Measurements from ENCODE around the gene ISCA2.

The ISCA2 gene

DNA sequence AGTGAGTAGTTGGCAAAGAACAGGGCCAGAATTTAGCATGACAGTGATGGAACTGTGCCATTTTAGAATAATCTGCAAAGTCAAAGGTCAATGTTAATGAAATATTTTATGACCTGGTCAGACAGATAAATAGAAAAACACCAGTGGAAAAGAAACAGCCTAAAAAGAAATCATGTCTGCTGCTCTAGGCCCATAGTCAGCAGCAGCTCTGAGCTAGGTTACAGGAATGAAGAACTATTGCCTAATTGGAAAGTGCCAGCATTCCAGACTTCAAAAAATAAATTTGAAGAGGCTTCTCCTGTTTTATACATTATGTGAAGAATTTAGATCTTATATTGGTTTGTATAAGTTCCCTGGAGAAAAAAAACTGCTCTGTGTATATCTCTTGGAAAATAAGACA is 10.2 kb upstream of the ISCA2 start:
- DNase-seq = no peak

DNA sequence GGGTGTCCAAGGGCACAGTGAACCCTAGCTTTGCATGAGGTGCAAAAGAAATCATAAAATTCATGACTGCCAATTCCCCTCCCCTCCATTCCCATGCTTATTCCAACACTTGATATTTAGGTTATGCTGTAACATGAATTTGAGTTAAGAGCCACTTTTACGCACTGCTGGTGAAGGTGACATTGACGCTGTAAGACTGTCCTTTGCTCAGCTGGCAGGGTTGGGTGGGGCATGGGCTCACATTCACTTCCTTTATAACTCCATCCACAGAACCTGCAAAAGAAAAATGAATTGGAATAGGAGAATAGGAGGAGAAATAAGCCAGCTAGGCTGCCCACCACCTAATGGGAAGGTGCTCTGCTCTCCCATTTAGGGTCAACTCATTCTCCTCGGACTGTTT is 7.4 kb upstream of the ISCA2 start:
- DNase-seq = no peak

GRCh38 chr14:74488786-74489397 is 4.7 kb upstream of the ISCA2 start:
- no peak for DNase-seq

- DNase-seq = no peak
Observed at GRCh38 chr14:74490486-74490885, 3.1 kb upstream of the ISCA2 start.

GRCh38 chr14:74491956-74492775 is 1.4 kb upstream of the ISCA2 start:
- DNase-seq = no peak

- no peak for DNase-seq
Observed at GRCh38 chr14:74492776-74493342, 706 bp upstream of the ISCA2 start, which contains the start of gene NPC2. Gene NPC2, minus strand, starts transcription at chr14:74493305. Its CDS starts 31 bp downstream, at chr14:74493274.

DNA sequence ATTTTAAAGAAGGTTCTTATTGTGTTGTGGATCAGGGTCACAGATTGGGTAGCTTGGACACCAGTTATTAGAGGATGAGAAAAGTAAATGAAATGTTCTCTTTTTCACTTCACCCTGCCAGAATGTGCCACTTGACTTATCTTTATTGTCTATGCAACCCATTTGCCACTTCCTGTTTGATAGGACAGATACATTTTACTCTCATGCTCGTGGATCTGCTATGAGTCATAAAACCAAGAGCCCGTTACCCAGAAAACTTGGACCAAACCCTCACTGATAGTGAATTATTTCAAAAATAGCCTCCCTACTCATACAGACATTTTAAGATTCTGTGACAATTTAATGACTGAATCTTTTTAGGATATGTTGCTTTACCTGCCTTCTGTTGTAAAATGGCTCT is 1.8 kb downstream of the ISCA2 start:
- DNase-seq = no peak

DNA sequence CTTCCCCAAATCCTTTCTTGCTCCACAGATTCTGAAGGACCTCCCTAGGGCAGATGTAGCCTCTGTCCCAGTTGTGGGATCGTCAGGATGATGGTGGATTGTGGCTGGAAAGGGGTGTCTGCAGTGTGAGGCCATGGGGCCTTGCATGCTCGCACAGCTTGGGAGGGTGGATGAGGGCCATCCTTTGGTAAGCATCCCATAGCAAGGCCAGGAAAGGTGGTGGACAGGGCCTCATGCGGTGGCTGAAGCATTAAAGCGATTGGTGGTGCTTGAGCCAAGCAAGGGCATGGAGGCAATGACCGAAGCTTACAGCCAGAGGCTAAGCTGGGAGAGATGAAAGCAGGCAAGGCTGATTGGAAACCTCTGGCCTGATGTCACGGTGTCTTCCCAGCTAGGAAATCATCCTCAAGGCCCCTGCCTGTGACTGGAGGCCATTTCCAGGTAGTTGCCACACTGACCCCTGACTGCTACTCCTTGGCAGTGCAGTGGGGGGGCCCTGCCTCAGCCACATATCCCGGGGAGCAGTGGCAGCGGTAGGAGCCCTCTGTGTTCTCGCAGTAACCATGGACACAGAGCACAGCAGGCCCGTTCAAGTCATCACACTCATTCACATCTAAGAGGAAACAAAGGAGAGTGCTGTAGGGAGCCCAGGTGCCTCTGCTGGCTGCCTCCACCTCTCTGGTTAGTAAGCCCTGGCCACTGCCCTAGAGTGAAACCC is 7.0 kb downstream of the ISCA2 start:
- DNase-seq = no peak

- DNase-seq = peak; percentile 77 to 81
Observed at GRCh38 chr14:74501135-74501614, 7.6 kb downstream of the ISCA2 start.

DNA sequence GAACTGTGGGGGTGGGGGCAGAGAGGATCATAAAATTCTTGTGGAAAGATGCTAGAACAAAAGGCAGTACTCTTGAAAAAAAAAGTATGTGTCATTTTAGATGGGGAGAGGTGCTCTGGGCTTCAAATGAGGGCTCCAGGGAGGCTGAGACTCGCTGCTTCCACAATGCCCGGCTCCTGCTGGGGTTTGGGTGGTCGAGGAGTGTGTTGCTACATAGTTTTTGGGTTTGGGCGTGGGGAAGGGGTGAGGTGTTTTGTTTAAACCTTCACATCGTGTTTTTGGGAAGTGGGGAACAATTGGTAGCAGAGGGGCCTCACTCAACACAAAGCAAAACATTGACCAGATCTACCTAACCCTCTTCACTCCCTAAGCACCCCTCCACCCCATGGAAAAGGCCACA is 8.1 kb downstream of the ISCA2 start:
- DNase-seq = no peak

- peak; percentile 32 to 64 for DNase-seq
Observed at GRCh38 chr14:74502236-74503019, 8.9 kb downstream of the ISCA2 start.

DNA sequence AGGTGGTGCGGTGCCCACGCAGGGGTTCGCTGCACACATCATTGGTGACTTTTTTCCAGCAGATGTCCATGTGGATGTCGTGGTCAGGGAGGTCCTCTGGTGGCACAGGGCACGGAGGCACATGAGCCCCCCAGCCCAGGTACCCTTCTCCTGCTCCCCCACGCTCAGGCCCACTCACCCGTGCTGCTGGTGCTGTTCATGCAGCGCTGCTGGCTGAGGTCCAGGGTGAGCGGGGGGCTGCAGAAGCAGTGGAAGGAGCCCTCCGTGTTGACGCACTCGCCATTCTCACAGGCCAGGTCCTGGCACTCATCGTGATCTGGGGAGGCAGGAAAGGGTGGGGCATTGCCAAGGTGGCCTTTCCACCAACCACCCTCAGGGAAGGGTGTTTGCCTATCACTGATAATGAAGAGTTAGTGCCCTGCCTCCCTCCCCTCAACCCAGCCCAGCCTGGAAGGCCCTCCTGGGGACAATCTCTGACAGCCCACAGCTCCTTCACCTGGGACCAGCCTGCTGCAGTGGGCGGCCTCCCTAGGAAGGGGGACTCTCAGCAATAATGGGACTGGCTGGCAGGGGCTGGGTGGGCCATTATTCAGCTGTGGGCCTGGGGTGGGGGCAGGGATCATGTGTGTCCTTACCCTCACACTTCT is 9.8 kb downstream of the ISCA2 start:
- DNase-seq = no peak

GRCh38 chr14:74503938-74504335 is 10.4 kb downstream of the ISCA2 start:
- DNase-seq = no peak

DNA sequence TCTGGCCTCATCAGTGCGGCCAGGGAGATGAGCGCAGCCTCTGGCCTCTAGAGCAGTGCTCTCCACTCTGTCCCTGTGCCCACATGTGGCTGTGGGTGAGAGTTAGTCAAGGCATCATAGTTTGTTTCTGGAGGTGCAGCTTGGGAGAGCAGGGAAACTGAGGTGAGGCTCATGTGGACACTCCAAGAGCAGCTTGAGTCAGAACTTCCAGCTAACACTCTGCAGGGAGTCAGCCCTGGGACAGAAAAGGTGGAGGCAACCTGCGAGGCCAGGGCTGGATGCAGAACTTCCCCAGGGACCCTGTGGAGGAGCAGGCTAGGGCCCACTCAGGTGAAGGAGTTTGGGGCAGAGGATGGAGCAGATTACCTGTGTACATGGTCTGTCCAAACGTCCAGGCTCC is 10.8 kb downstream of the ISCA2 start:
- DNase-seq = no peak

GRCh38 chr14:74504874-74505720 is 11.5 kb downstream of the ISCA2 start:
- no peak for DNase-seq

- DNase-seq = no peak
Observed at GRCh38 chr14:74505831-74506230, 12.3 kb downstream of the ISCA2 start.

- no peak for DNase-seq
Observed at GRCh38 chr14:74506411-74506851, 12.9 kb downstream of the ISCA2 start.

- DNase-seq = no peak
Observed at GRCh38 chr14:74507085-74507484, 13.5 kb downstream of the ISCA2 start.

DNA sequence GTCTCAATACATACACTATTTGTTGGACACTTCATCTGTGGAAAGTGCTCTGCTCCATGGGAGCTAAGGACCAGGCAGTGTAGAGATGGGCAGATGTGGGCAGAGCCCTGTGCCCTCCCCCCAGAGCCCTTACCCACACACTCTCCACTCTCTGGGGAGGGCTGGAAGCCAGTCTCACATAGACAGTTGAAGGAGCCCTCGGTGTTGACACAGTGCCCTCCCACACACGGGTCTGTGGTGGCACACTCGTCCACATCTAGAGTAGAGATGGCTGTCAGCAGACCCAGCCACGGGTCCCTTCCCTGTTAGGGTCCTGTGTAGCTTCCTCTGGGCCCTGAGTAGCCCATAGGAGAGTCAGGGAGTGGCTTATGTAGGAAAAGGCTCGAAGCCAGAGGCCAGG is 14.3 kb downstream of the ISCA2 start:
- no peak for DNase-seq

DNA sequence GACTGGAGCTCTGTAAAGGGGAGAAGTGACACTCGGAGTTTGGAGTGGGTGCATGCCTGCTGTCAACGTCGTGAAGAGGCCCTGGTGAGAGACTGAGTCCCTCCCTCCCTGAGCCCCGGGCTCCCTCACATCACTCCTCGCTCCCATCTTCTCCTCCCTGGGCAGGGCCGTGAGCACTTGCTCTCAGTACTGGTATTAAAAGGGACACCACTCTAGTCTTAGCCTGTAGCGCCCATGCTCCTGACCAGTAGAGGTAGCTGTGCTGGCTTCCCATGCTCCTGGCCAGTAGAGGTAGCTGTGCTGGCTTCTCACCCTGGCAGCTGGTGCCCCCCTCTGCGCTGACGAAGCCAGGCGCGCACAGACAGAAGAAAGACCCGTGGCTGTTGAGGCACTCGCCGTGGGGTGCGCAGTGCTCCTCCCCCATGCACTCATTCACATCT is 14.7 kb downstream of the ISCA2 start:
- peak; percentile 40 to 42 for DNase-seq

Measured in SHP77 (cell line).